Measurements from ENCODE around the gene CEP85L.

Gene CEP85L

DNA sequence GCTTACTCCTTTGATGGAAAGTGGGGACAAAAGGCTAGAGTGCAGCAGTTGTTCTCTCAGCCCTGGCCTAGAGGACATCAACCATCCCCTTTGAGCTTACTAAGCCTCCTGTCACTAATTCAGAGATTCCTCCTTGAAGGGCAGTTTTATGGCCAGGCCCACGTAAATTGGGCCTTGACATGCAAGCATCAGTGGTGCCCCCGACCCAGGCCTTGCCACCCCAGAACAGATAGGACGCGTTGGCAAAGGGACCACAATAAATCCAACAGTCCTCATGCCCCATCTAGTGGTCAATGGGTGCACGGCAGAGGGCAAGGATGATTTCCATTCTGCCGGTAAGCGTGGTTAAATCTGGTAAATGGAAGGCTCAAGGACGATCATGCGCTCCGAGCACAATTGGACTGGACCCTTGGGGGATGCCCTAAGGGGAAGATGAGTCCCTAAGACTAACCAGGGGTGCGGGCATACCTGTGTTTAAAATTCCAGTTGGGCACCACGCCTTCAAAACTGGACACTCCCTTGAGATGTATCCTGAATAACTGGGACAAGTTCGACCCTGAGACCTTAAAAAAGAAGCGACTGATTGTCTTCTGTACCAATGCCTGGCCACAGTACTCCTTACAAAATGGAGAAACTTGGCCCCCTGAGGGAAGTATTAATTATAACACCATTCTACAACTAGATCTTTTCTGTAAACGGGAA lies 32.6 kb downstream of the CEP85L start:
- DNase-seq: peak; percentile 79 to 83

GRCh38 chr6:118617417-118617816 lies 34.0 kb downstream of the CEP85L start:
- DNase-seq: no peak

- no peak for DNase-seq
Measured at GRCh38 chr6:118611334-118611733, 40.1 kb downstream of the CEP85L start.

DNA sequence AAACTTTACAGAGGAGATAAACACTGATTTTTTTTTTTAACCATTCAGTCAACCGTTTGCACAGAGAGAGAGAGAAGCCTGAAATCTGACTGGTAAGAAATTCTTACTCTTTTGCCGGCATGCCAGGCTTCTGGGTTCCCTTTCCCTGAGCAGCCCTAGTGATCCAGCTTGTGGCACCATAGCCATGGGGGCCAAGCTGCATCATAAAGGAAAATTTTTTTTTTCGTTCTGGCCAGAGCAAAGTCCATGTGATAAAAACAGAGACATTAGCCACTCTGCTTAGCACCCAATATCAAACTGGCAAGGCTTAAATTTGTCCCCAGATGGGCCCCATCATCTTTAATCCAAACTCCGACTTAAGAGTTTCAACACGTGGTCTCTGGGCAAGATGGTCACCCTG lies 44.5 kb downstream of the CEP85L start:
- no peak for DNase-seq

DNA sequence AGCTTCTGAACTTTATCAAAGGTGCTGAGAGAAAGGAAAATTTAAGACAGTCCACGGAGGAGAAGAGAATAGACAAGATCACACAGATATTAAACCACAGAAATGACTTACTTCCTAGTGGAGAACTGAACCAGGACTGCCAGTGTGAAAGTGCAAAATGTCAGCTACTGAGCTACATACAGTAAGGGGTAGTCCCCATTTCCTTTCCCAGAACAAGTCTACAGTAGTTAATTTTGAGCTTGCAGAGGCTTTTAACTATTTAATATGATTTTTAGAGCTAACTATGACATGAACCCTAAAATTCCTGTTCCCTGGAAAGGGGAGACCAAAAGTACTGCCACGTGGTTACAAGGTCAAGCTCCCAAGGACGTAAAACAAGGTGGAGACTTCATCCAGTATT lies 45.1 kb downstream of the CEP85L start:
- no peak for DNase-seq

GRCh38 chr6:118603372-118603771 lies 48.0 kb downstream of the CEP85L start:
- DNase-seq: no peak

DNA sequence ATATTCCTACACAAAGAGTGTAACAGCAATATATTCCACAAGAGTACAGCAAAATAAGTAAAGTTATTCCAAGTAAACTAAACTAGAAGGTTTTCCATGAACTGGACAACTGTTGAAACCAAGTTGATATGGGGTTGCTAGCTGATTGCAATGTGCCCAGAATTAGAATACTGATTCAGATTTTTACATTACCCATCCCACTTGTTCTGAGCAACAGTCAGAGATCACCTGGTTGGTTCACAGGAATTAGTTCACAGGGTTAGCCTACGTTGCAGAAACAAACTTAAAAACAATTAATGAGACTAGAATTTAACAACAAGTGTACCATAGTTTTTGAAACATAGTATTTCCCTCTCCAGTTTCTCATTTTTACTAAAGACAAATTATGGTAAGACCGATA lies 49.1 kb downstream of the CEP85L start:
- no peak for DNase-seq

DNA sequence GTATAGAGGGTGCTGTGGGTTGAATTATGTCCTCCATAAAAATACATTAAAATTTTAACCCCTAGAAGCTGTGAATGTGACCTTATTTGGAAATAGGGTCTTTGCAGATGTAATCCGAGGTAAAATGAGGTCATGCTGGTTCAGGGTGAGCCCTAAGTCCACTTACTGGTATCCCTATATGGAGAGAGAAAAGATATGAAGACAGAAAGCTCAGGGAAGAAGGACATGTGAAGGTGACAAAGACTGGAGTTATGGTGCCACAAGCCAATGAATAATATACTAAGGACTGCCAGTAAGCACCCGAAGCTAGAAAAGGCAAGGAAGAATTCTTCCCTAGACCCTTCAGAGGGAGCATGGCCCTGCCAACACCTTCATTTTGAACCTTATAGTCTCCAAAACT lies 53.1 kb downstream of the CEP85L start:
- no peak for DNase-seq

DNA sequence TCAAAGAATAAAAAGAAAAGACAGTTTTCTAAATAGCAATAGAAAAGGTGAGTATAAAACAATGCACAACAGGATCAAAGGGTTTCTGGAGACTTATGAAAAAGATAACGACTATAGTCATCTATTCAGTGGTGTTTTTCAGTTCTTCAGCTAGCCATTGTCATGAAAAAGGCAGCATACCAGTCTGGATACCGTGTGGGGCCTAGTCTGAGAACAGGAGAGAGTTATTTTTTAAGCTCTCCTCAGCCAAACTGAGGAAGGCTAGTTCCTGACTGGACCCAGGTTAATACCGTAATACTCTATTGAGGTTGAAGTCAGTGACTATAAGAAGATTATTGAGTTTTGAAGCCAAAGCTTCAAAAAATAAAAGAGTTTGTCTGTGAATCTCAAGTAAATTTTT lies 53.8 kb downstream of the CEP85L start:
- DNase-seq: no peak

DNA sequence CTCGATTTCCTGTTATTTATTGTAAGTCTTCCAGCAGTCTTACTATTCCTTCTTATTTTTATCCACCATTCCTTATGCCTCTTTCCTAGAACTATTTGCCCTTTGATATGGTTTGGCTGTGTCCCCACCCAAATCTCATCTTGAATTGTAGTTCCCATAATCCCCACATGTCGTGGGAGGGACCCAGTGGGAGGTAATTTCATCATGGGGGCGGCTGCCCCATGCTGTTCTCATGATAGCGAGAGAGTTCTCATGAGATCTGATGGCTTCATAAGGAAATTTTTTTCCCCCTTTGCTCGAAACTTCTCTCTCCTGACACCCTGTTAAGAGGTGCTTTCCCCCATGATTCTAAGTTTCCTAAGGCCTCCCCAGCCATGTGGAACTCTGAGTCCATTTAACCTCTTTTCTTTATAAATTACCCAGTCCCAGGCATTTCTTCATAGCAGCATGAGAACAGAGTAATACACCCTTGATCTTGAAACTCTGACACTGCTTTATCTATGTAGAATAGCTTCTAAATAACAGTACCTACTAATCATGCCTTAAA lies 54.5 kb downstream of the CEP85L start:
- DNase-seq: peak in 1 of 2 experiments; percentile 11

- no peak for DNase-seq
Measured at GRCh38 chr6:118594877-118595276, 56.5 kb downstream of the CEP85L start.

DNA sequence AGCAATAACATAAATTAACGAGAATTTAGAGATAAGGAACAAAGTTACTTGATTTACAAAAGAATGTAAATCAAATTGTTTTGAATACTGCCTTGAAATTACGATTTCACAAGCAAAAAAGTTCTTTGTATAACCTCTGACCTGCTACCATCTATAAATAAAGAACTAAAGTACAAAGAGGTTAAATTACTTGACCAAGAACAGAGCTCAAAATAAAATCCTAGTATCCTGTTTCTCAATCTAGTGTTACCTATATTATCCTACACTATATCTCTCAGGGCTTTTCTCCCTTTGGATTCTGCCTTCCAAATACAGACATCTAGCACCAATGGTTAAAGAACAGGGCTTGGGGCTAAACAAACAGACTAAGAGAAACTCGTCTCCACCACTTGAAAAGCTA lies 59.5 kb downstream of the CEP85L start:
- no peak for DNase-seq

DNA sequence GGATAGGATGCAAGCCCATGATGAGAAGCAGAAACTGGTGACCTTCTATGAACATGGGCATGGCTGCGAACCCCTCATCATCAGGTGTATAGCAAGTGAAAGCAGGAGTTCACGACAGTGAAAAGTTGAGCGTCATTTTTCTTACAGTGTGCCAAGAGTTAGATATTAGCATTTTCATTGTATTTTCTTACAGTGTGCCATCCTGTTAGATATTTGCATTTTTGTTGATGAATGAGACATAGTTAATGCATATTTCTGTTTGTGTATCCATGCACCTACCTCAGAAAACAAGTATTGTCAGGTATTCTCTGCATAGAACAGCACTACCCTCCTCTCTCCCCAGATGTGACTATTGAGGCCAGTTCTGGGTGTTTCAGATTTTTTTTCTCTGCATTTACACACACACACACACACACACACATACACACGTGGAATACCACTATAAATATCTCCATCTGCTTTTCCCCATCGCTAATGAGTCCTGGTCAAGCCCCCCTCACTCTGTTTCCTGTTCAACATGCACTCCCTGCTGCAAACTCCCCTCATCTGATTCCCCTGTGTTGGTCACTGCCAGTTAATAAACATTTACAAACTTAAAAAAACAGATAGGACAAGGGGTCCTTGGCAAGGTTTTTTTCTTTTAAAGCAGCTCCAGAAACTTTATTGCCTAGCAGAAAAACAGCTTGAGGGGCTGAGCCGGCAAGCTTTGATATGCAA lies 61.6 kb downstream of the CEP85L start:
- DNase-seq: no peak

- DNase-seq: no peak
Measured at GRCh38 chr6:118589186-118589585, 62.2 kb downstream of the CEP85L start.

GRCh38 chr6:118588626-118589025 lies 62.8 kb downstream of the CEP85L start:
- DNase-seq: no peak

DNA sequence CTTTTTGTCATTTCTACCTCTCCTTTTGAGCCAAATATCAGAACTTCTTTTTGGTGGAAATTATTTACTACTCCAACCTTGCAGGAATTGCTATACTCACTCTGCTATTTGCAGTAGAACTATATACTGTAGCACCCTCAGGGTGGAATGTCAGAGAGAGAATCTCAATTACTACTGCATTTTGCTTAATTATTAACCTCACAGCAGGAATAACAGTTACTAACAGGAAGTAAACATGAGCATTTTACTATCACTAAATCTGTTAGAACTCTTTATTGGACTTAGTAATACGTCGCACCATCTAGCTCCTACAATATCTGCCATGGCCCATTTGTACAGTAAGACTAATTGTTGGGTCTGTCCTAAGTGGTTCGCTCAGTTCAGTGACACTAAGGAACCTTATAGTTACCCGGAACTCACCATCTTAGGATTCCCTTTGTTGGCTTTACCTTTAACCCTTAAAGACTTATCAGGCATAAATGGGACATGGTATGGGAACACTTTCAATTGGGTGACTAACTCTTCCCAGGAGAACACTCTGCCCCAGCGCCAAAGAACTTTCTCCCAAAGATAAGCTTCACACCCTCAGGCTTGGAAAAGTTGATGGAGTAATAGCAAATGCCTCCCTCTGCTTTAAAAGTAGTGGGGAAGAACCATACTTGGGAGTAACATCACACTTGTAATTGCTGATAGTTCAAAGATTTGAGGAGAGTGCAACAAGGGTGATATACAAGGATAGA lies 64.5 kb downstream of the CEP85L start:
- no peak for DNase-seq

GRCh38 chr6:118584911-118585310 lies 66.5 kb downstream of the CEP85L start:
- no peak for DNase-seq

GRCh38 chr6:118581489-118581959 lies 69.9 kb downstream of the CEP85L start:
- DNase-seq: no peak

DNA sequence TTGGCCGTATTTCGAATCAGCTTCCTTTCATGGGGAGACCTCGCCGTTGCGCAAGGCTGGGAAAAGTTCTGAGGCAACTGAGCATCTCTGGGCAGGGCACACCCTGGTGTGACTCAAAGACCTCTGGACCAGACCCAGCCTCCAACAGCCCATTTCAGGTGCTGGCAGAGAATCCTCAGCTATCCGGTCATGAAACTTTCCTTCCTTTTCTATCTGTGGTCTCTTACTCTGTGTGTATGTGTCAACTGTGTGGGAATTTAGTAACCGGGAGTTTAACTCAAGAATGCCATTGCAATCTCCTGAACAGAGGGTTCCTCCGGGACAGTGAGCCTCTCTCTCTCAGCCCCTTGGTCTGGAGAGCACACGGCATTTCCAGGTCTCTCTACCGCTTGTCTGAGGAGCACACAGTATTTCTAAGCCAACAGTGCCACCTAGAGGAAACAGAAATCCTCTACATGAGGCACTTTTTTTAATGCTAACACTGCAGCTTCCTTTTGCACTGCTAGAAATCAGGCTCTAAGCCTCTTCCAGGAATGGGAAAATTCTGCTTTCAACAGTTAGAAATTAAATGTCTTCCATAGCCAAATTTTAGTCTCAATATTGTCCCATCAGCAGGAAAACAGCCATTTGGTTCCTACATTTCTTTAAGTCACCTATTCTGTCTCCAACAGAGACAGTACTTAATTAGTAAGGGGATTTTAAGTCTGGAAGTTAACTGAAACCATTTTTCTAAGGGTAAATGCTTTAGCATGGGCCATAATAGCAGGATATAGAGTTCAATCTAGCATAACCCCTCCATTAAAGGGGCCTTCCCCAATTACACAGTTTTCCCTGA lies 70.6 kb downstream of the CEP85L start:
- DNase-seq: no peak

GRCh38 chr6:118579786-118580185 lies 71.6 kb downstream of the CEP85L start:
- DNase-seq: no peak

DNA sequence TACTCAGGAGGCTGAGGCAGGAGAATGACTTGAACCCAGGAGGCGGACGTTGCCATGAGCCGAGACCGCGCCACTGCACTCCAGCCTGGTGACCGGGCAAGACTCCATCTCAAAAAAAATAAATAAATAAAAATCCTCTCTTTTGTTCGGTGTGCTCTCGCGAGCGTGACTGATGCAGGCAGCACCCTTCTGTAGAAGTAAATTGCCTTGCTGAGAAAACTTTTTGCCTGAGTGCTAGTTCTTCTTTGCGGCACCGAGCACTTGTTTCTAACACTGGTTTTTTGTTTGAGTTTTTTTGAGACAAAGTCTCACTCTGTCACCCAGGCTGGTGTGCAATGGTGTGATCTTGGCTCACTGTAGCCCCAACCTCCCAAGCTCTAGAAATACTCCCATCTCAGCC lies 72.8 kb downstream of the CEP85L start:
- DNase-seq: no peak

GRCh38 chr6:118577972-118578371 lies 73.4 kb downstream of the CEP85L start:
- DNase-seq: no peak

All from activated T-cell treated with anti-CD3 and anti-CD28 coated beads, Interleukin-2, amount 50 U/mL, for 48 hours (primary cell).